Suprapubic skin (tissue), 4 donors: Measurements from ENCODE around the gene MLH1. TPM values are rescaled to one million over a fixed set of nuclear protein-coding genes. Genes with fewer than 3 reads are reported as not detected.

ENCODE experiments used
- DNase-seq, 2 donors: peaks; one replicate each; pipeline ENCODE4 v3.0.0-alpha.2; 2019; ENCODE audit warnings: low spot score in 2 of 2
- H3K27ac ChIP-seq: fragments of 200-600 bp; sonication (generic); one replicate; pipeline ENCODE4 v1.5.1; 2019
- H3K27me3 ChIP-seq: fragments of 200-600 bp; sonication (generic); one replicate; pipeline ENCODE4 v1.5.1; 2019
- H3K36me3 ChIP-seq: fragments of 200-600 bp; sonication (generic); one replicate; pipeline ENCODE4 v1.5.1; 2019
- H3K4me1 ChIP-seq: fragments of 200-600 bp; sonication (generic); one replicate; pipeline ENCODE4 v1.5.1; 2019
- H3K4me3 ChIP-seq: fragments of 200-600 bp; sonication (generic); one replicate; pipeline ENCODE4 v1.5.1; 2019; ENCODE audit warnings: mild to moderate bottlenecking
- H3K9me3 ChIP-seq: fragments of 200-600 bp; sonication (generic); one replicate; pipeline ENCODE4 v1.5.1; 2019
- EP300 ChIP-seq: sonication (generic); formaldehyde crosslinking; IDR thresholded peaks from one replicate; pipeline ENCODE4 v1.6.1; 2017; ENCODE audit warnings: antibody characterized with exemption
- POLR2A ChIP-seq, 2 donors: fragments of 450-650 bp; IDR thresholded peaks; one replicate each; pipeline ENCODE4 v1.6.1; 2017; ENCODE audit warnings: antibody characterized with exemption in 2 of 2, mild to moderate bottlenecking in 2 of 2, moderate library complexity in 2 of 2
- POLR2AphosphoS5 ChIP-seq, 3 donors: sonication (generic); formaldehyde crosslinking; IDR thresholded peaks; one replicate each; pipeline ENCODE4 v1.6.1; 2017; ENCODE audit warnings: antibody characterized with exemption in 3 of 3
- WGBS: methylation state at CpG from one replicate; pipeline ENCODE4 v1.1.5; 2018; 5-methylcytosine and 5-hydroxymethylcytosine counted together
- total RNA-seq, 4 donors: library from RNA; depleted of rRNA; stranded (reverse); fragments of >200 nt; gene quantifications; one replicate each; pipeline ENCODE4 v1.1.0, GENCODE V29; 2016
- TF ChIP-seq, protein P1 (sequence below), 2 donors: fragments of 200-600 bp in 1 of 2; fragments of 450-650 bp in 1 of 2; sonication (generic) in 1 of 2; IDR thresholded peaks; one replicate each; pipeline ENCODE4 v1.5.1; 2016 to 2019; ENCODE audit warnings: antibody characterized with exemption in 2 of 2, mild to moderate bottlenecking in 1 of 2, moderate library complexity in 1 of 2

The MLH1 gene
- total RNA-seq, 4 donors from 2014 or later: 17.2 to 34.3 (median 23.1) TPM

DNA sequence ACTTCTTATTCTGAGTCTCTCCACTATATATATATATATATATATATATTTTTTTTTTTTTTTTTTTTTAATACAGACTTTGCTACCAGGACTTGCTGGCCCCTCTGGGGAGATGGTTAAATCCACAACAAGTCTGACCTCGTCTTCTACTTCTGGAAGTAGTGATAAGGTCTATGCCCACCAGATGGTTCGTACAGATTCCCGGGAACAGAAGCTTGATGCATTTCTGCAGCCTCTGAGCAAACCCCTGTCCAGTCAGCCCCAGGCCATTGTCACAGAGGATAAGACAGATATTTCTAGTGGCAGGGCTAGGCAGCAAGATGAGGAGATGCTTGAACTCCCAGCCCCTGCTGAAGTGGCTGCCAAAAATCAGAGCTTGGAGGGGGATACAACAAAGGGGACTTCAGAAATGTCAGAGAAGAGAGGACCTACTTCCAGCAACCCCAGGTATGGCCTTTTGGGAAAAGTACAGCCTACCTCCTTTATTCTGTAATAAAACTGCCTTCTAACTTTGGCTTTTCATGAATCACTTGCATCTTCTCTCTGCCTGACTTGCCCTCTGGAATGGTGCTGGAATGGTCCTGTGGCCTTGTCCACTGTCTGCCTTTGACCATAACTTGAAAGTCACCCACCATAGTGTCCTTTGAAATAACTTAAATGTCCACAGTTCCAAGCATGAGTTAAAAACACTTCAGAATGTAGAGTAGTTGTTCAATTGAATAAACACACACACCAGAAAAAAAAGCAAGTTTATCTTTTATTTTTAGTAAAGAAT, 32.4 kb downstream of the MLH1 start:
- 91% methylated on average over 3 of the region's 3 CpGs for WGBS
- Histone ChIP-seq H3K27ac (no peak overlapping the region), H3K4me3 (no peak overlapping the region), H3K36me3 (peaks cover 90% of the 10 kb centered on the region), H3K27me3 (no peaks in the 10 kb centered on the region), H3K9me3 (no peaks in the 10 kb centered on the region), H3K4me1 (peaks cover 11% of the 10 kb centered on the region)
- TF ChIP-seq POLR2AphosphoS5 (IDR thresholded peaks at IDR 0.05): no peak
- no peak for TF ChIP-seq EP300
- TF ChIP-seq POLR2A (IDR thresholded peaks at IDR 0.05): no peak
- TF ChIP-seq, protein P1, sequence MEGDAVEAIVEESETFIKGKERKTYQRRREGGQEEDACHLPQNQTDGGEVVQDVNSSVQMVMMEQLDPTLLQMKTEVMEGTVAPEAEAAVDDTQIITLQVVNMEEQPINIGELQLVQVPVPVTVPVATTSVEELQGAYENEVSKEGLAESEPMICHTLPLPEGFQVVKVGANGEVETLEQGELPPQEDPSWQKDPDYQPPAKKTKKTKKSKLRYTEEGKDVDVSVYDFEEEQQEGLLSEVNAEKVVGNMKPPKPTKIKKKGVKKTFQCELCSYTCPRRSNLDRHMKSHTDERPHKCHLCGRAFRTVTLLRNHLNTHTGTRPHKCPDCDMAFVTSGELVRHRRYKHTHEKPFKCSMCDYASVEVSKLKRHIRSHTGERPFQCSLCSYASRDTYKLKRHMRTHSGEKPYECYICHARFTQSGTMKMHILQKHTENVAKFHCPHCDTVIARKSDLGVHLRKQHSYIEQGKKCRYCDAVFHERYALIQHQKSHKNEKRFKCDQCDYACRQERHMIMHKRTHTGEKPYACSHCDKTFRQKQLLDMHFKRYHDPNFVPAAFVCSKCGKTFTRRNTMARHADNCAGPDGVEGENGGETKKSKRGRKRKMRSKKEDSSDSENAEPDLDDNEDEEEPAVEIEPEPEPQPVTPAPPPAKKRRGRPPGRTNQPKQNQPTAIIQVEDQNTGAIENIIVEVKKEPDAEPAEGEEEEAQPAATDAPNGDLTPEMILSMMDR (IDR thresholded peaks at IDR 0.05): no peak
- no peak for DNase-seq

DNA sequence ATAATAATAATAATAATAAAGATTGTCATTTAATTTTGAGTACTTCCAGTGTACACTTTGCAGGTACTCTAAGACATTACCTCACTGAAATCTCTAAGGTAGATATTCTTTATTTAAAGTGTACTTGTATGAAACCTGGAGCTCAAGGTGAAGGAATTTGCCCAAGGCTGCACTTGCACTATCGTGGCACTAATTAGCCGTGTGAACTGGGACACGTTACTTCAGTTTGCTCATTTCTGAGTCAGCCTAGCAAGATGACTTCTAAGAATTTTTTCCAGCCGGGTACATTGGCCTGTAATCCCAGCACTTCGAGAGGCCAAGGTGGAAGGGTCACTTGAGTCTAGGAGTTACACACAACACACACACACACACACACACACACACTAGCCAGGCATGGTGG, 33.5 kb downstream of the MLH1 start:
- WGBS: 81% methylated on average over 5 of the region's 5 CpGs
- H3K36me3 ChIP-seq: peaks cover 79% of the 10 kb centered on the region
- no peak for DNase-seq
- no peak for TF ChIP-seq POLR2AphosphoS5 (IDR thresholded peaks at IDR 0.05)
- TF ChIP-seq, protein P1 (IDR thresholded peaks at IDR 0.05): no peak
- no peak for TF ChIP-seq POLR2A (IDR thresholded peaks at IDR 0.05)
- TF ChIP-seq EP300: no peak
- no peaks in the 10 kb centered on the region for H3K9me3 ChIP-seq
- H3K27ac ChIP-seq: no peak overlapping the region
- H3K27me3 ChIP-seq: no peaks in the 10 kb centered on the region
- H3K4me3 ChIP-seq: no peak overlapping the region
- peaks cover 11% of the 10 kb centered on the region for H3K4me1 ChIP-seq

DNA sequence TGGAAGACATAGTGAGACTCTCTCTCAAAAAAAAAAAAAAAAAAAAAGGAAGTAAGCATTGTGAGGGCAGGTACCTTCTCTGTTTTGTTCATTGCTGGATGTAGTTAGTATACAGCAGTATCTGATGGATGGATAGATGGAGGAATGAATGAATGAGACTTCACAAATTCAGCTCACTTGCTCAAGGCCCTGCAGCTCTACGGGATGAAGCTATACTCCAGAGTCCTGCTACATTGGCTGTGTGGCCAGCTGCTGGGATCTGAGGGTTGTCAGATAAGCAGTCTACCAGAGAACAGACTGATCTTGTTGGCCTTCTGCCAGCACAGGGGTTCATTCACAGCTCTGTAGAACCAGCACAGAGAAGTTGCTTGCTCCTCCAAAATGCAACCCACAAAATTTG, 35.0 kb downstream of the MLH1 start:
- Histone ChIP-seq H3K4me1 (peaks cover 11% of the 10 kb centered on the region), H3K9me3 (no peaks in the 10 kb centered on the region), H3K27ac (no peak overlapping the region), H3K27me3 (no peaks in the 10 kb centered on the region), H3K4me3 (no peak overlapping the region), H3K36me3 (peaks cover 73% of the 10 kb centered on the region)
- no peak for DNase-seq
- TF ChIP-seq, protein P1 (IDR thresholded peaks at IDR 0.05): no peak
- no peak for TF ChIP-seq EP300
- TF ChIP-seq POLR2AphosphoS5 (IDR thresholded peaks at IDR 0.05): no peak
- no peak for TF ChIP-seq POLR2A (IDR thresholded peaks at IDR 0.05)
- WGBS: 82% methylated on average over 1 of the region's 1 CpG

DNA sequence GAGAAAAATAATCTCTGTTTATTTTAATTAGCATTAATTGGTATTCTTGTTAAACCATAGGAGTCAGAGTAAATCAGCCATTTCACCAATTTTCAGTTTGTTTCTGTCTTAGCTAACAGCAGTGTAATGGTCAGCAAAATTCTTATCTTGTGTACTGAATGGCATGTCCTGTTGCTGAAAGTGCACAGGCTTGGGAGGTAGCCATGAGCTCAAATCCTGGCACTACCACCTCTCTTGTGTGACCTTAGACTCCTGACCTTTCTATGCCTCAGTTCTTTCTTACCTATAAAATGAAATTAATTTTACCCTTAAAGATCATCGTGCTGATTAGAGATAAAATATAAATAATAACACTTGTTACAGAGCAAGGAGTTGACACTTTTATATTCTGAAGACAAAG, 35.8 kb downstream of the MLH1 start:
- Histone ChIP-seq H3K9me3 (no peaks in the 10 kb centered on the region), H3K4me1 (peaks cover 11% of the 10 kb centered on the region), H3K4me3 (no peak overlapping the region), H3K27ac (no peak overlapping the region), H3K27me3 (no peaks in the 10 kb centered on the region), H3K36me3 (peaks cover 71% of the 10 kb centered on the region)
- 79% methylated on average over 1 of the region's 1 CpG for WGBS
- DNase-seq: no peak
- no peak for TF ChIP-seq POLR2AphosphoS5 (IDR thresholded peaks at IDR 0.05)
- TF ChIP-seq, protein P1 (IDR thresholded peaks at IDR 0.05): no peak
- TF ChIP-seq EP300: no peak
- no peak for TF ChIP-seq POLR2A (IDR thresholded peaks at IDR 0.05)

DNA sequence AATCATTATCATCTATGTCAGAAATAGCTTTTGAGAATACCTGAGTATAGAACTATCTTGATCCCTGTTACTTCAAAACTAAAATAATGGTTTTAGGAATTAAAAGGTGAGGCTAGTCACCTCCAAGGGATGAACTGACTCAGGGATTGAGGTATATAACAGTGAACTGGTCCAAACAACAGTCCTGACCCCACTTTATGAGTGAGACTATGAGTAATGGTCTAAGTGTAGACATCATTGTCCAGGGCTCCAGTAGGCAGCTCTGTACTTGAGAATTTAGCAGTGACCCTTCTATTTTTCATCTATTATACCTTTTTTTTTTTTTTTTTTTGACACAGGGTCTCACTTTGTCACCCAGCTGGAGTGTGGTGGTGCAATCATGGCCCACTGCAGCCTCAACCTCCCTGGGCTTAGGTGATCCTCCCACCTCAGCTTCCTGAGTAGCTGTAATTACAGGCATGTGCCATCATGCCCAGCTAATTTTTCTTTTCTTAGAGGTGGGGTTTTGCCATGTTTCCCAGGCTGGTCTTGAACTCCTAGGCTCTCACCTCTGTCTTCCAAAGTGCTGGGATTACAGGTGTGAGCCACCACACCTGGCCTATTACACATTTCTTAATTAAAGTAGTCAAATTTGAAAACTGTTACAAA, 36.3 kb downstream of the MLH1 start:
- no peak for DNase-seq
- Histone ChIP-seq H3K4me1 (peaks cover 11% of the 10 kb centered on the region), H3K36me3 (peaks cover 66% of the 10 kb centered on the region), H3K27ac (peak overlapping the region; percentile 38), H3K4me3 (no peak overlapping the region), H3K27me3 (no peaks in the 10 kb centered on the region), H3K9me3 (no peaks in the 10 kb centered on the region)
- no peak for TF ChIP-seq EP300
